HEK293 (cell line): ENCODE measurements around the gene BDH1.

ENCODE experiments used
- CTCF ChIP-seq: fragments of 450-650 bp; formaldehyde crosslinking; IDR thresholded peaks from 2 replicates; pipeline ENCODE4 v1.5.1; 2016; ENCODE audit warnings: missing biosample characterization, missing genetic modification characterization
- MZF1 ChIP-seq: fragments of 450-650 bp; formaldehyde crosslinking; IDR thresholded peaks from 2 replicates; pipeline ENCODE4 v1.5.1; 2017; ENCODE audit warnings: missing biosample characterization, missing genetic modification characterization, borderline replicate concordance
- PATZ1 ChIP-seq: fragments of 450-650 bp; formaldehyde crosslinking; IDR thresholded peaks from 2 replicates; pipeline ENCODE4 v1.5.1; 2016; ENCODE audit warnings: missing biosample characterization, missing genetic modification characterization
- YY2 ChIP-seq: fragments of 450-650 bp; formaldehyde crosslinking; IDR thresholded peaks from 2 replicates; pipeline ENCODE4 v1.5.1; 2016; ENCODE audit warnings: missing biosample characterization, missing genetic modification characterization
- ZBTB11 ChIP-seq: fragments of 450-650 bp; formaldehyde crosslinking; conservative IDR thresholded peaks from 2 replicates; pipeline ENCODE4 v1.5.1; 2016; ENCODE audit warnings: low read depth, missing biosample characterization, missing genetic modification characterization
- ZNF148 ChIP-seq: fragments of 450-650 bp; formaldehyde crosslinking; IDR thresholded peaks from 2 replicates; pipeline ENCODE4 v1.5.0; 2017; ENCODE audit warnings: missing biosample characterization, missing genetic modification characterization, borderline replicate concordance
- ZNF19 ChIP-seq: fragments of 450-650 bp; formaldehyde crosslinking; IDR thresholded peaks from 2 replicates; pipeline ENCODE4; 2016; ENCODE audit warnings: missing biosample characterization, missing genetic modification characterization, low read depth
- ZNF23 ChIP-seq: fragments of 450-650 bp; formaldehyde crosslinking; IDR thresholded peaks from 2 replicates; pipeline ENCODE4 v1.5.1; 2016; ENCODE audit warnings: missing biosample characterization, missing genetic modification characterization, borderline replicate concordance
- ZNF24 ChIP-seq: fragments of 450-650 bp; formaldehyde crosslinking; IDR thresholded peaks from 2 replicates; pipeline ENCODE4 v1.5.1; 2016; ENCODE audit warnings: missing biosample characterization, missing genetic modification characterization
- ZNF433 ChIP-seq: fragments of 450-650 bp; formaldehyde crosslinking; IDR thresholded peaks from 2 replicates; pipeline ENCODE4 v1.5.1; 2016; ENCODE audit warnings: missing biosample characterization, missing genetic modification characterization, low read depth
- ZNF513 ChIP-seq: fragments of 450-650 bp; IDR thresholded peaks from 2 replicates; pipeline ENCODE4 v1.5.1; 2018; ENCODE audit warnings: missing biosample characterization, missing genetic modification characterization
- ZNF626 ChIP-seq: fragments of 450-650 bp; sonication (Bioruptor Pico); formaldehyde crosslinking; IDR thresholded peaks from 2 replicates; pipeline ENCODE4 v1.5.1; 2018; ENCODE audit warnings: missing biosample characterization, missing genetic modification characterization, inconsistent platforms
- ZNF792 ChIP-seq: fragments of 450-650 bp; formaldehyde crosslinking; IDR thresholded peaks from 2 replicates; pipeline ENCODE4 v1.5.1; 2016; ENCODE audit warnings: missing biosample characterization, missing genetic modification characterization
- ZSCAN5A ChIP-seq: fragments of 450-650 bp; formaldehyde crosslinking; IDR thresholded peaks from 2 replicates; pipeline ENCODE4 v1.5.1; 2016; ENCODE audit warnings: missing biosample characterization, missing genetic modification characterization

GRCh38 chr3:197545571-197545970 lies 10.2 kb downstream of the BDH1 start:
- TF ChIP-seq ZBTB11 (tag by site-specific recombination) (no peak), ZNF24 (tag by site-specific recombination) (no peak), YY2 (tag by site-specific recombination) (no peak), CTCF (tag by site-specific recombination) (no peak), ZNF513 (tag by site-specific recombination) (no peak), ZNF792 (tag by site-specific recombination) (no peak), ZNF626 (tag by site-specific recombination) (no peak), ZSCAN5A (tag by site-specific recombination) (no peak), ZNF148 (tag by site-specific recombination) (no peak), ZNF433 (tag by site-specific recombination) (no peak), ZNF23 (no peak), MZF1 (no peak), PATZ1 (no peak), ZNF19 (tag by site-specific recombination) (no peak)
